Thyroid gland (tissue), 4 donors: ENCODE measurements around the gene VPS35.

Experiments used
- CTCF ChIP-seq, 6 experiments: fragments of 200-600 bp in 3 of 6; fragments of 450-650 bp in 3 of 6; sonication (generic) in 3 of 6; IDR thresholded peaks; one replicate each; pipeline ENCODE4 v1.5.1; 2016 to 2019; ENCODE audit warnings: antibody characterized with exemption in 6 of 6, mild to moderate bottlenecking in 2 of 6, inconsistent platforms in 1 of 6, moderate library complexity in 1 of 6
- POLR2A ChIP-seq, 2 donors: fragments of 450-650 bp; IDR thresholded peaks; one replicate each; pipeline ENCODE4 v1.6.1; 2017; ENCODE audit warnings: antibody characterized with exemption in 2 of 2, mild to moderate bottlenecking in 2 of 2, moderate library complexity in 1 of 2

- TF ChIP-seq CTCF (IDR thresholded peaks at IDR 0.05), result no peak
- no peak for TF ChIP-seq POLR2A (IDR thresholded peaks at IDR 0.05)
These were observed 1.5 kb downstream of the VPS35 start for GRCh38 chr16:46687486-46687885.
